GM12878 (cell line): ENCODE data around the gene KATNA1. TPM values are rescaled to one million over a fixed set of nuclear protein-coding genes. Genes with fewer than 3 reads are reported as not detected.

ENCODE experiments used
- ATAC-seq: fragments of 200-7000 bp; cut with Tn5 transposase; 3 replicates; pipeline ENCODE4 v1.9.1; 2020; ENCODE audit warnings: mild to moderate bottlenecking, moderate library complexity
- BruUV-seq: library from RNA; stranded (reverse); fragments of 400-500 nt; replicated peaks from 2 replicates; lab custom pipeline; 2021; lab: Mats Ljungman, UMichigan
- CTCF ChIA-PET: fragments of 300-600 bp; sonication (Branson Sonifier 250); formaldehyde crosslinking; extraction: SDS; loops from one replicate; lab custom pipeline; 2021; ENCODE audit warnings: inconsistent platforms; lab: Yijun Ruan, JAX
- POLR2A ChIA-PET: fragments of 350-600 bp; formaldehyde crosslinking; extraction: SDS; loops from one replicate; lab custom pipeline; 2021; ENCODE audit warnings: inconsistent platforms; lab: Charles Lee
- RAD21 ChIA-PET: fragments of 300-600 bp; sonication (Branson Sonifier 250); formaldehyde crosslinking; loops from one replicate; lab custom pipeline; 2023; ENCODE audit warnings: antibody characterized with exemption; ENCODE audit not compliant: unreplicated experiment; lab: Charles Lee
- SMC1A ChIA-PET: fragments of 300-600 bp; sonication (Branson Sonifier 250); formaldehyde crosslinking; loops from one replicate; lab custom pipeline; 2023; ENCODE audit not compliant: unreplicated experiment, uncharacterized antibody; lab: Charles Lee
- DNase-seq: peaks from one replicate; pipeline ENCODE4 v3.0.0-alpha.2; 2011; ENCODE audit warnings: low read depth, low spot score
- FAIRE-seq: peaks from 3 replicates; lab custom pipeline; 2011; peaks lifted over from hg19 to GRCh38; lab: Jason Lieb, UNC
- H2AFZ ChIP-seq: 2 replicates; pipeline ENCODE4 v1.6.0; 2011; ENCODE audit warnings: low read depth, low read length, control low read depth; ENCODE audit not compliant: control insufficient read depth
- H3K27ac ChIP-seq: 2 replicates; pipeline ENCODE4 v1.5.1; 2011; ENCODE audit warnings: control low read depth; ENCODE audit not compliant: control insufficient read depth, insufficient read depth
- H3K27me3 ChIP-seq, 2 experiments: replicated peaks in 1 of 2; 2 replicates each; pipeline versions ENCODE4 v1.6.0 to v1.6.1; 2011; ENCODE audit warnings: low read length in 1 of 2; ENCODE audit not compliant: control insufficient read depth in 2 of 2, insufficient read depth in 2 of 2
- H3K36me3 ChIP-seq, 2 experiments: 2 replicates each; pipeline ENCODE4 v1.5.1; 2011; ENCODE audit warnings: low read length in 1 of 2; ENCODE audit not compliant: control insufficient read depth in 2 of 2, insufficient read depth in 2 of 2
- H3K4me1 ChIP-seq: 2 replicates; pipeline ENCODE4 v1.6.1; 2011; ENCODE audit warnings: mild to moderate bottlenecking, low read length, moderate library complexity, mixed read lengths; ENCODE audit not compliant: control insufficient read depth, insufficient read depth
- H3K4me2 ChIP-seq: 2 replicates; pipeline ENCODE4 v1.6.0; 2011; ENCODE audit warnings: control low read depth; ENCODE audit not compliant: control insufficient read depth, insufficient read depth
- H3K4me3 ChIP-seq: fragments of 200-600 bp; sonication (generic); 2 replicates; pipeline ENCODE4 v1.5.1; 2016
- H3K79me2 ChIP-seq: 2 replicates; pipeline ENCODE4 v1.6.0; 2011; ENCODE audit warnings: low read length; ENCODE audit not compliant: control insufficient read depth, insufficient read depth
- H3K9ac ChIP-seq: 2 replicates; pipeline ENCODE4 v1.8.0; 2011; ENCODE audit warnings: low read length, control low read depth, mixed read lengths; ENCODE audit not compliant: control insufficient read depth, insufficient read depth
- H3K9me3 ChIP-seq: replicated peaks from 3 replicates; pipeline ENCODE4 v1.5.1; 2011; ENCODE audit warnings: mild to moderate bottlenecking, low read length; ENCODE audit not compliant: control insufficient read depth, insufficient read depth
- H4K20me1 ChIP-seq: 2 replicates; pipeline ENCODE4 v1.6.0; 2011; ENCODE audit not compliant: control insufficient read depth, insufficient read depth
- ATF2 ChIP-seq: IDR thresholded peaks from 2 replicates; pipeline ENCODE4 v1.6.1; 2012; ENCODE audit warnings: low read length, inconsistent platforms
- BHLHE40 ChIP-seq, 2 experiments: fragments of 450-650 bp in 1 of 2; IDR thresholded peaks; 2 replicates each; pipeline ENCODE4 v1.6.1; 2011 to 2017; ENCODE audit warnings: low read depth in 2 of 2, borderline replicate concordance in 1 of 2, improper control_type of control experiment in 1 of 2, low read length in 1 of 2, mild to moderate bottlenecking in 1 of 2
- CEBPB ChIP-seq, 2 experiments: fragments of 150-350 bp in 1 of 2; IDR thresholded peaks; 2 replicates each; pipeline ENCODE4 v1.6.1; 2012 to 2014; ENCODE audit warnings: low read depth in 2 of 2, low read length in 2 of 2, borderline replicate concordance in 1 of 2, inconsistent platforms in 1 of 2
- HDGF ChIP-seq: fragments of 450-650 bp; IDR thresholded peaks from 2 replicates; pipeline ENCODE4 v1.6.1; 2016; ENCODE audit warnings: antibody characterized with exemption
- MEF2A ChIP-seq: IDR thresholded peaks from 2 replicates; pipeline ENCODE4 v1.6.1; 2011; ENCODE audit warnings: low read depth, mild to moderate bottlenecking, low read length, moderate library complexity; ENCODE audit not compliant: insufficient read depth
- NRF1 ChIP-seq: conservative IDR thresholded peaks from 2 replicates; pipeline ENCODE4 v1.6.1; 2011; ENCODE audit warnings: mild to moderate bottlenecking, low read depth, low read length, improper control_type of control experiment
- RFX5 ChIP-seq: IDR thresholded peaks from 2 replicates; pipeline ENCODE4 v1.6.1; 2011; ENCODE audit warnings: low read depth, low read length, improper control_type of control experiment
- SMC3 ChIP-seq: IDR thresholded peaks from 2 replicates; pipeline ENCODE4 v1.6.1; 2011; ENCODE audit warnings: low read length, improper control_type of control experiment, borderline replicate concordance
- STAT3 ChIP-seq: IDR thresholded peaks from 2 replicates; pipeline ENCODE4 v1.6.1; 2011; ENCODE audit warnings: low read depth, low read length, improper control_type of control experiment
- TCF3 ChIP-seq: IDR thresholded peaks from 2 replicates; pipeline ENCODE4 v1.6.1; 2012; ENCODE audit warnings: low read depth, mild to moderate bottlenecking, low read length, borderline replicate concordance; ENCODE audit not compliant: insufficient read depth
- ZBED1 ChIP-seq: IDR thresholded peaks from 2 replicates; pipeline ENCODE4 v1.6.1; 2016; ENCODE audit warnings: borderline replicate concordance
- ZNF687 ChIP-seq: fragments of 450-650 bp; IDR thresholded peaks from 2 replicates; pipeline ENCODE4 v1.6.1; 2017; ENCODE audit warnings: mild to moderate bottlenecking, moderate library complexity
- WGBS: methylation state at CpG from one replicate; pipeline ENCODE4 v1.1.6; 2016; ENCODE audit warnings: low lambda C conversion rate; ENCODE audit not compliant: insufficient replicate concordance, insufficient coverage; ENCODE audit errors: missing lambda C conversion rate; 5-methylcytosine and 5-hydroxymethylcytosine counted together
- in situ Hi-C: fragments of 300-500 bp; cut with MboI; formaldehyde crosslinking; loops from 9 replicates; pipeline ENCODE4 v1.14.3; 2018; ENCODE audit warnings: mixed read lengths
- intact Hi-C: fragments of 100-400 bp; cut with micrococcal nuclease; formaldehyde crosslinking; loops from one replicate; pipeline ENCODE4 v1.14.2; 2022; ENCODE audit not compliant: unreplicated experiment
- polyA plus RNA-seq, 11 experiments: library from polyadenylated mRNA; depleted of rRNA in 4 of 11; unstranded in 6 of 11; stranded (reverse) in 5 of 11; fragments of >200 nt; fragmentation: Nextera tagmentation in 4 of 11; fragmentation: Illumina TruSeq in 1 of 11; extraction: Ambion mirVana in 4 of 11; extraction: Trizol in 1 of 11; gene quantifications; 1 replicate in 1 of 11; 2 replicates in 10 of 11; pipeline versions ENCODE4 v1.2.1 to v1.2.3, GENCODE V29; 2011 to 2016; ENCODE audit warnings: inconsistent platforms in 2 of 11, missing spikeins in 2 of 11, low read depth in 1 of 11
- total RNA-seq, 4 experiments: library from RNA; depleted of rRNA in 3 of 4; stranded (reverse); fragments of >200 nt in 3 of 4; fragmentation: Illumina TruSeq in 1 of 4; extraction: Trizol in 1 of 4; gene quantifications; 2 replicates each; pipeline versions ENCODE4 v1.2.1 to v1.2.3, GENCODE V29; 2013 to 2021
- TF ChIP-seq, protein P1 (sequence below): fragments of 450-650 bp; IDR thresholded peaks from 2 replicates; pipeline ENCODE4 v1.6.1; 2016; ENCODE audit warnings: mild to moderate bottlenecking, moderate library complexity, borderline replicate concordance

KATNA1 gene
- total and polyA plus RNA-seq, 10 of the 15 experiments (the other 5 are each of a cell fraction or from before 2014, with no cell fraction given), result 15.4 to 35.3 (median 25.1) TPM

GRCh38 chr6:149683256-149683859, 34.8 kb upstream of the KATNA1 start:
- RAD21 ChIA-PET, result no interaction called here
- FAIRE-seq, result no peak
- no peaks in the 10 kb centered on the region; the same call in 2 of the 3 replicates for H3K9me3 ChIP-seq
- in situ Hi-C loops, result no loop called here
- peaks cover 6% of the 10 kb centered on the region for H3K79me2 ChIP-seq
- intact Hi-C loops, result no loop called here
- peaks cover 4% of the 10 kb centered on the region; the same call in 1 of the 2 replicates for H4K20me1 ChIP-seq
- H2AFZ ChIP-seq, result no peak overlapping the region
- SMC1A ChIA-PET, result interaction anchor here (1.6 kb wide), 1 partner anchor 23 kb away, joined by 3 read pairs; no protein-coding TSS in a partner anchor
- H3K36me3 ChIP-seq, result peaks cover 12 to 13% of the 10 kb centered on the region in 2 experiments
- CTCF ChIA-PET, result no interaction called here
- H3K4me3 ChIP-seq, result no peak overlapping the region
- H3K9ac ChIP-seq, result no peak overlapping the region
- H3K27ac ChIP-seq, result no peak overlapping the region
- WGBS, result 97% methylated on average over 4 of the region's 4 CpGs
- H3K4me1 ChIP-seq, result 0 out of 2 replicates have a peak, but pooled peaks cover 2% of the 10 kb centered on the region
- no peak for ATAC-seq
- no peaks in the 10 kb centered on the region for H3K27me3 ChIP-seq
- no peak overlapping the region for H3K4me2 ChIP-seq
- BruUV-seq, result TSS peak; percentile 48
- no peak for DNase-seq
- POLR2A ChIA-PET, result interaction anchor here (0.6 to 0.7 kb wide), 2 partner anchors 18 to 90 kb away, joined by 3 to 4 read pairs; no protein-coding TSS in a partner anchor
- TF ChIP-seq SMC3 (no peak), ZBED1 (no peak), TCF3 (no peak), ZNF687 (no peak), ATF2 (no peak), HDGF (no peak), STAT3 (no peak), MEF2A (no peak), RFX5 (no peak), CEBPB (IDR thresholded peaks at IDR 0.05; ENCODE audit: borderline replicate concordance in 1 of 2, low read depth in 2 of 2, low read length in 2 of 2) (no peak), BHLHE40 (IDR thresholded peaks at IDR 0.05; ENCODE audit: borderline replicate concordance in 1 of 2, low read depth in 2 of 2, low read length in 1 of 2) (no peak), NRF1 (no peak)
- TF ChIP-seq, protein P1, sequence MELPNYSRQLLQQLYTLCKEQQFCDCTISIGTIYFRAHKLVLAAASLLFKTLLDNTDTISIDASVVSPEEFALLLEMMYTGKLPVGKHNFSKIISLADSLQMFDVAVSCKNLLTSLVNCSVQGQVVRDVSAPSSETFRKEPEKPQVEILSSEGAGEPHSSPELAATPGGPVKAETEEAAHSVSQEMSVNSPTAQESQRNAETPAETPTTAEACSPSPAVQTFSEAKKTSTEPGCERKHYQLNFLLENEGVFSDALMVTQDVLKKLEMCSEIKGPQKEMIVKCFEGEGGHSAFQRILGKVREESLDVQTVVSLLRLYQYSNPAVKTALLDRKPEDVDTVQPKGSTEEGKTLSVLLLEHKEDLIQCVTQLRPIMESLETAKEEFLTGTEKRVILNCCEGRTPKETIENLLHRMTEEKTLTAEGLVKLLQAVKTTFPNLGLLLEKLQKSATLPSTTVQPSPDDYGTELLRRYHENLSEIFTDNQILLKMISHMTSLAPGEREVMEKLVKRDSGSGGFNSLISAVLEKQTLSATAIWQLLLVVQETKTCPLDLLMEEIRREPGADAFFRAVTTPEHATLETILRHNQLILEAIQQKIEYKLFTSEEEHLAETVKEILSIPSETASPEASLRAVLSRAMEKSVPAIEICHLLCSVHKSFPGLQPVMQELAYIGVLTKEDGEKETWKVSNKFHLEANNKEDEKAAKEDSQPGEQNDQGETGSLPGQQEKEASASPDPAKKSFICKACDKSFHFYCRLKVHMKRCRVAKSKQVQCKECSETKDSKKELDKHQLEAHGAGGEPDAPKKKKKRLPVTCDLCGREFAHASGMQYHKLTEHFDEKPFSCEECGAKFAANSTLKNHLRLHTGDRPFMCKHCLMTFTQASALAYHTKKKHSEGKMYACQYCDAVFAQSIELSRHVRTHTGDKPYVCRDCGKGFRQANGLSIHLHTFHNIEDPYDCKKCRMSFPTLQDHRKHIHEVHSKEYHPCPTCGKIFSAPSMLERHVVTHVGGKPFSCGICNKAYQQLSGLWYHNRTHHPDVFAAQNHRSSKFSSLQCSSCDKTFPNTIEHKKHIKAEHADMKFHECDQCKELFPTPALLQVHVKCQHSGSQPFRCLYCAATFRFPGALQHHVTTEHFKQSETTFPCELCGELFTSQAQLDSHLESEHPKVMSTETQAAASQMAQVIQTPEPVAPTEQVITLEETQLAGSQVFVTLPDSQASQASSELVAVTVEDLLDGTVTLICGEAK, result no peak
